DND-41 (cell line): Measurements from ENCODE around the gene CACNA1F.

Experiments
- ATAC-seq: fragments of 200-7000 bp; cut with Tn5 transposase; 3 replicates; pipeline ENCODE4 v1.9.1; 2021; ENCODE audit warnings: low read depth; ENCODE audit not compliant: insufficient read depth
- DNase-seq: peaks from one replicate; pipeline ENCODE4 v3.0.0-alpha.2; 2020
- H2AFZ ChIP-seq: 2 replicates; pipeline ENCODE4 v1.6.0; 2012; ENCODE audit warnings: low read depth, low read length
- H3K27ac ChIP-seq: 2 replicates; pipeline ENCODE4 v1.5.1; 2012; ENCODE audit warnings: low read length, inconsistent platforms
- H3K27me3 ChIP-seq: fragments of 200-600 bp; sonication (generic); 2 replicates; pipeline ENCODE4 v1.6.0; 2012; ENCODE audit warnings: low read length, mild to moderate bottlenecking, inconsistent platforms; ENCODE audit not compliant: insufficient read depth, poor library complexity
- H3K36me3 ChIP-seq: 2 replicates; pipeline ENCODE4 v1.5.1; 2012; ENCODE audit warnings: low read length, inconsistent platforms; ENCODE audit not compliant: insufficient read depth
- H3K4me1 ChIP-seq: 2 replicates; pipeline ENCODE4 v1.5.1; 2012; ENCODE audit warnings: mild to moderate bottlenecking, low read length; ENCODE audit not compliant: insufficient read depth
- H3K4me2 ChIP-seq: 2 replicates; pipeline ENCODE4 v1.6.0; 2012; ENCODE audit warnings: mild to moderate bottlenecking, moderate library complexity, low read length, inconsistent platforms; ENCODE audit not compliant: insufficient read depth
- H3K4me3 ChIP-seq, 2 experiments: fragments of 200-600 bp in 1 of 2; shearing (Covaris generic) in 1 of 2; 2 replicates each; pipeline ENCODE4 v1.5.1; 2012 to 2016; ENCODE audit warnings: inconsistent platforms in 2 of 2, low read length in 2 of 2, mild to moderate bottlenecking in 2 of 2, low read depth in 1 of 2, moderate library complexity in 1 of 2
- H3K79me2 ChIP-seq: 2 replicates; pipeline ENCODE4 v1.6.0; 2012; ENCODE audit warnings: low read length, inconsistent platforms; ENCODE audit not compliant: insufficient read depth
- H3K9ac ChIP-seq: 2 replicates; pipeline ENCODE4 v1.6.0; 2012; ENCODE audit warnings: low read depth, mild to moderate bottlenecking, inconsistent platforms, low read length, moderate library complexity
- H3K9me3 ChIP-seq: 2 replicates; pipeline ENCODE4 v1.5.1; 2012; ENCODE audit warnings: low read length, moderate library complexity, mild to moderate bottlenecking, inconsistent platforms; ENCODE audit not compliant: insufficient read depth, severe bottlenecking
- H4K20me1 ChIP-seq: 2 replicates; pipeline ENCODE4 v1.6.0; 2012; ENCODE audit warnings: low read length; ENCODE audit not compliant: insufficient read depth
- CTCF ChIP-seq: IDR thresholded peaks from 2 replicates; pipeline ENCODE4 v1.5.1; 2012; ENCODE audit warnings: borderline replicate concordance, low read length, moderate library complexity, mild to moderate bottlenecking; ENCODE audit not compliant: poor library complexity, severe bottlenecking; ENCODE audit errors: extremely low read depth
- EZH2 ChIP-seq: IDR thresholded peaks from 3 replicates; pipeline ENCODE4 v1.6.1; 2012; ENCODE audit warnings: borderline replicate concordance, low read depth, mild to moderate bottlenecking, moderate library complexity, low read length, inconsistent platforms; ENCODE audit not compliant: severe bottlenecking

CACNA1F gene

GRCh38 chrX:49205443-49205842 lies 27.7 kb downstream of the CACNA1F start:
- Histone ChIP-seq H3K4me3 (no peak overlapping the region), H3K4me2 (no peak overlapping the region), H3K27me3 (no peaks in the 10 kb centered on the region), H3K9ac (no peak overlapping the region), H3K4me1 (peaks cover 4% of the 10 kb centered on the region), H3K27ac (no peak overlapping the region), H2AFZ (no peak overlapping the region), H3K36me3 (no peaks in the 10 kb centered on the region), H3K9me3 (no peaks in the 10 kb centered on the region), H4K20me1 (no peaks in the 10 kb centered on the region), H3K79me2 (no peaks in the 10 kb centered on the region)
- TF ChIP-seq EZH2 (no peak), CTCF (no peak)
- no peak for ATAC-seq
- DNase-seq, result no peak

GRCh38 chrX:49204709-49205108 lies 28.4 kb downstream of the CACNA1F start:
- H3K4me2 ChIP-seq, result no peak overlapping the region
- H3K27ac ChIP-seq, result no peak overlapping the region
- TF ChIP-seq EZH2 (no peak), CTCF (no peak)
- H3K4me3 ChIP-seq, result no peak overlapping the region
- DNase-seq (no peak), ATAC-seq (no peak)
- no peaks in the 10 kb centered on the region for H3K9me3 ChIP-seq
- no peak overlapping the region for H2AFZ ChIP-seq
- H3K79me2 ChIP-seq, result no peaks in the 10 kb centered on the region
- H3K27me3 ChIP-seq, result no peaks in the 10 kb centered on the region
- H3K4me1 ChIP-seq, result peaks cover 9% of the 10 kb centered on the region
- no peak overlapping the region for H3K9ac ChIP-seq
- no peaks in the 10 kb centered on the region for H4K20me1 ChIP-seq
- H3K36me3 ChIP-seq, result no peaks in the 10 kb centered on the region

DNA sequence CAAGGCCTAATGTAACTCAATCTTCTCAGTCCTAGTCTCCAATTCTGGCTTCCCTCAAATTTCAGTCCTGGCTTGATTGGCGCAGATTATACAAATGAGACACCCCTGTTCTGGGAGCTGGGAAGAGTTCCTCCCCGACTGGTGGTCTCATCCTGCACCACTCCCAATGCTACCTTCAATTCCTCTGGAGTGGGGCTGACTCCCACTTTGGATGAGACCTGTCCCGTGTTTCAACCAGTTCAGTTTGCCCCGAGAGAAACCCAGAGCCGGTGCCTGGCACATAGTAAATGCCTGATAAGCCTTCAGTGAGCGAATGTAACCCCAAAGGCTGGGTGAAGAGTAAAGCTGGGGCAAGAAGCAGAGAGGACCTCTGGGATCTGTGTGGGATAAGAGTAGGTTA lies 29.1 kb downstream of the CACNA1F start:
- no peaks in the 10 kb centered on the region for H3K79me2 ChIP-seq
- no peak for TF ChIP-seq CTCF
- no peak for TF ChIP-seq EZH2
- ATAC-seq (no peak), DNase-seq (no peak)
- no peaks in the 10 kb centered on the region for H4K20me1 ChIP-seq
- no peak overlapping the region for H2AFZ ChIP-seq
- H3K27ac ChIP-seq, result no peak overlapping the region
- H3K36me3 ChIP-seq, result no peaks in the 10 kb centered on the region
- H3K9me3 ChIP-seq, result no peaks in the 10 kb centered on the region
- no peak overlapping the region for H3K9ac ChIP-seq
- no peak overlapping the region for H3K4me3 ChIP-seq
- H3K27me3 ChIP-seq, result no peaks in the 10 kb centered on the region
- H3K4me2 ChIP-seq, result no peak overlapping the region
- H3K4me1 ChIP-seq, result peaks cover 16% of the 10 kb centered on the region

DNA sequence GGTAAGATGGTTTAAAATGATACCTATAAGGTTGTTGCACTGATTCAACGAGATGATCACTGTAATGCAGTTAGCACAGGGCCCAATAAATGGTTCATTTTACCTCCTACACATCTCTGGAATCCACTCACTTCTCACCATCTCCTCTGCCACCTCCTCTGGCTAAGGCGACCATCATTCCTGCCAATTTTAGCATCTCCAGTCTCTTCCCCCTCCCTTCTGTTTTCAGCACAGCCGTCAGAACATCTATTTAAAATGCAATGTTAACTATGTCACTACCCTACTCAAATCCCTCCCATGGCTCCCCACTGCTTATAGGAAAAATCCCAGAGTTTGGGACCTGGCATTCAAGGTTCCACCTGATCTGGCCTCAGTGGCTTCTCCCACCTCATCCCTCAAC lies 29.6 kb downstream of the CACNA1F start:
- DNase-seq (no peak), ATAC-seq (no peak)
- Histone ChIP-seq H3K36me3 (no peaks in the 10 kb centered on the region), H3K9me3 (no peaks in the 10 kb centered on the region), H3K9ac (no peak overlapping the region), H2AFZ (no peak overlapping the region), H3K27ac (no peak overlapping the region), H3K4me2 (no peak overlapping the region), H3K27me3 (no peaks in the 10 kb centered on the region), H3K4me1 (peaks cover 19% of the 10 kb centered on the region), H3K79me2 (no peaks in the 10 kb centered on the region), H3K4me3 (no peak overlapping the region), H4K20me1 (no peaks in the 10 kb centered on the region)
- TF ChIP-seq EZH2 (no peak), CTCF (no peak)
